ENCODE measurements around the gene BAG3. TPM values are rescaled to one million over a fixed set of nuclear protein-coding genes. Genes with fewer than 3 reads are reported as not detected.

BAG3 gene
- total and polyA plus RNA-seq, 2 of the 8 experiments (the other 6 are each of a cell fraction or from before 2014, with no cell fraction given): 3.5 to 13.3 TPM

GRCh38 chr10:119713744-119714483 is 62.7 kb downstream of the BAG3 start (continued):
- TF ChIP-seq NRF1 (IDR thresholded peaks at IDR 0.05; ENCODE audit: low read depth, low read length): no peak
- no peak for TF ChIP-seq BCL11A (IDR thresholded peaks at IDR 0.05; ENCODE audit: low read depth in 2 of 2, low read length in 2 of 2)
- no peak for TF ChIP-seq CHD7 (IDR thresholded peaks at IDR 0.05; ENCODE audit: insufficient replicate concordance, low read length)

Measured in H1 (cell line).